GM19193 (cell line): Measurements from ENCODE around the gene CDK3.

ENCODE experiments used
- POLR2A ChIP-seq: IDR thresholded peaks from 4 replicates; pipeline ENCODE4 v1.6.1; 2011; ENCODE audit not compliant: insufficient read depth, insufficient read length; ENCODE audit errors: extremely low read depth

Gene CDK3

GRCh38 chr17:76018801-76019200, 18.1 kb downstream of the CDK3 start:
- TF ChIP-seq POLR2A, result no peak

- TF ChIP-seq POLR2A, result no peak
These were observed 19.3 kb downstream of the CDK3 start for GRCh38 chr17:76019833-76020467.

GRCh38 chr17:76022285-76022684, 21.6 kb downstream of the CDK3 start:
- no peak for TF ChIP-seq POLR2A

- no peak for TF ChIP-seq POLR2A
These were observed 22.6 kb downstream of the CDK3 start for GRCh38 chr17:76022973-76023899.

GRCh38 chr17:76023900-76024237, 23.2 kb downstream of the CDK3 start:
- no peak for TF ChIP-seq POLR2A

- TF ChIP-seq POLR2A, result no peak
These were observed 23.7 kb downstream of the CDK3 start for GRCh38 chr17:76024353-76024752.

- TF ChIP-seq POLR2A, result no peak
These were observed 24.6 kb downstream of the CDK3 start for GRCh38 chr17:76025294-76025693.

- TF ChIP-seq POLR2A, result no peak
These were observed 26.1 kb downstream of the CDK3 start for GRCh38 chr17:76026714-76027158.

GRCh38 chr17:76027159-76027839, 26.6 kb downstream of the CDK3 start, which contains the start of gene EVPL:
TSS of gene EVPL (minus strand) at chr17:76027306. CDS start at chr17:76027198, 108 bp downstream.
- TF ChIP-seq POLR2A, result no peak

GRCh38 chr17:76032073-76032779, 31.6 kb downstream of the CDK3 start:
- TF ChIP-seq POLR2A, result no peak

- TF ChIP-seq POLR2A, result no peak
These were observed 32.1 kb downstream of the CDK3 start for GRCh38 chr17:76032780-76033108.

- no peak for TF ChIP-seq POLR2A
These were observed 32.5 kb downstream of the CDK3 start for GRCh38 chr17:76033139-76033538.

- no peak for TF ChIP-seq POLR2A
These were observed 34.0 kb downstream of the CDK3 start for GRCh38 chr17:76034428-76035350.

- no peak for TF ChIP-seq POLR2A
These were observed 36.0 kb downstream of the CDK3 start for GRCh38 chr17:76036497-76037261.

- TF ChIP-seq POLR2A, result no peak
These were observed 37.4 kb downstream of the CDK3 start for GRCh38 chr17:76038050-76038449.
